HuH-7.5 (cell line): Measurements from ENCODE around the gene NUP54.

Experiments
- DNase-seq: peaks from one replicate; pipeline ENCODE4 v3.0.0; 2011; ENCODE audit warnings: low spot score

Gene NUP54

GRCh38 chr4:76072760-76073159 is 75.4 kb downstream of the NUP54 start:
- DNase-seq = no peak

DNA sequence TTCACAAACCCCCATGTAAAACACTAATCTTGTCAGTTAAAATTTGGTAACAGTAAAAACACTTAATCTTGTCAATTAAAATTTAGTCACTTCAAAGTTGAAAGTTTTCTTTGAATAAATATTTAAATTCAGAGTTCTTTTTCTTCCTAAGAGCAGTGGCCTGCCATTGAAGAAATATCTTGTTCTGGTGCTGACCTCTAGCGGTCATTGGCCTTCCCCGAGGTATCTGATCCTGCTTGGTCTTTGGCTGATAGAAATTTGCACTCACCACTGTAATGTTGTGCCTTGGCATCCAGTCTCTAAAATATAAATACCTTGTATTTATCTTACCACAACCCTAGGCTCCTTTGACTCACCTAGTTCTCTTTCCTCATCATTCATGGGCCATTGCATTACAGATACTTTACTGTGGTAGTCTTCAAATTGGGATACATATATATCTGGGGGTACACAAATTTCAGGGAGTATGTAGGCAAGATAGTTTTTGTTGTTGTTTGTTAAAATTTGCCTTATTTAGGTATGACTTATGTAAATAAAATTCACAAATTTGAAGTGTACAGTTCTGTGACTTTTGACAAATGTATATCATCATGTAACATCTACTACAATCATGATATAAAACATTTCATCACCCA is 80.4 kb downstream of the NUP54 start:
- peak; percentile 33 for DNase-seq

GRCh38 chr4:76066546-76066945 is 81.7 kb downstream of the NUP54 start:
- DNase-seq = no peak
